Natural killer cell (primary cell): ENCODE measurements around the gene LCE4A. TPM values are rescaled to one million over a fixed set of nuclear protein-coding genes. Genes with fewer than 3 reads are reported as not detected.
"Not testable (repeated sequence)": the region's sequence is repeated elsewhere in the genome, so short reads cannot be mapped to it uniquely, and the experiment has no call there.

ENCODE experiments used
- ATAC-seq, 3 donors: fragments of 150-1000 bp in 2 of 3; fragments of 200-7000 bp in 1 of 3; cut with Tn5 transposase; 1 replicate in 1 of 3; 2 replicates in 2 of 3; pipeline ENCODE4 v1.10.0; 2021; ENCODE audit warnings: mild to moderate bottlenecking in 2 of 3, moderate library complexity in 2 of 3
- DNase-seq, 2 donors: peaks; one replicate each; pipeline versions ENCODE4 v3.0.0 to v3.0.0-alpha.2; 2013 to 2021; ENCODE audit warnings: mixed read lengths in 1 of 2
- H3K27ac ChIP-seq: one replicate; pipeline ENCODE4 v1.5.1; 2013; ENCODE audit warnings: mild to moderate bottlenecking, low read length
- H3K27me3 ChIP-seq: one replicate; pipeline ENCODE4 v1.6.1; 2013; ENCODE audit warnings: low read length; ENCODE audit not compliant: control insufficient read depth, insufficient read depth
- H3K36me3 ChIP-seq: one replicate; pipeline ENCODE4 v1.6.1; 2013; ENCODE audit warnings: low read length; ENCODE audit not compliant: control insufficient read depth, insufficient read depth
- H3K4me1 ChIP-seq: one replicate; pipeline ENCODE4 v1.6.1; 2013; ENCODE audit warnings: low read length; ENCODE audit not compliant: control insufficient read depth, insufficient read depth
- H3K4me3 ChIP-seq: one replicate; pipeline ENCODE4 v1.5.1; 2013; ENCODE audit warnings: low read length
- H3K9me3 ChIP-seq: one replicate; pipeline ENCODE4 v1.6.1; 2013; ENCODE audit warnings: low read length; ENCODE audit not compliant: control insufficient read depth, insufficient read depth
- H3K27ac Mint-ChIP-seq, 2 donors: one replicate each; pipeline ENCODE4 v1.8.0; 2022; ENCODE audit warnings: mild to moderate bottlenecking in 2 of 2, mixed read lengths in 2 of 2, moderate library complexity in 1 of 2
- H3K27me3 Mint-ChIP-seq, 2 donors: one replicate each; pipeline ENCODE4 v1.8.0; 2022; ENCODE audit warnings: low read depth in 2 of 2, mixed read lengths in 2 of 2
- H3K36me3 Mint-ChIP-seq: one replicate; pipeline ENCODE4 v1.8.0; 2022; ENCODE audit warnings: mixed read lengths
- H3K4me1 Mint-ChIP-seq, 2 donors: one replicate each; pipeline ENCODE4 v1.8.0; 2022; ENCODE audit warnings: mixed read lengths in 2 of 2
- H3K4me3 Mint-ChIP-seq: one replicate; pipeline ENCODE4 v1.8.0; 2022; ENCODE audit warnings: mild to moderate bottlenecking, moderate library complexity, mixed read lengths
- H3K9me3 Mint-ChIP-seq, 2 donors: one replicate each; pipeline ENCODE4 v1.8.0; 2022; ENCODE audit warnings: mixed read lengths in 2 of 2
- WGBS: methylation state at CpG from one replicate; pipeline ENCODE4 v1.1.7; 2013; ENCODE audit warnings: missing lambda C conversion rate; ENCODE audit not compliant: insufficient coverage; 5-methylcytosine and 5-hydroxymethylcytosine counted together
- intact Hi-C: fragments of 100-400 bp; cut with micrococcal nuclease; formaldehyde crosslinking; loops from one replicate; pipeline ENCODE4 v1.14.2; 2022
- total RNA-seq, 4 donors: library from RNA; stranded (reverse); fragments of 120-200 nt in 1 of 4; gene quantifications; one replicate each; pipeline versions ENCODE4 v1.2.3 to v1.2.4, GENCODE V29; 2013 to 2022
- TF ChIP-seq, protein P1 (sequence below): fragments of 200-600 bp; IDR thresholded peaks from one replicate; pipeline ENCODE4 v1.8.0; 2022; ENCODE audit warnings: antibody characterized with exemption

LCE4A gene
- total RNA-seq, 3 donors from 2014 or later (not counting 1 experiment from before 2014, with no cell fraction given), result not detected

DNA sequence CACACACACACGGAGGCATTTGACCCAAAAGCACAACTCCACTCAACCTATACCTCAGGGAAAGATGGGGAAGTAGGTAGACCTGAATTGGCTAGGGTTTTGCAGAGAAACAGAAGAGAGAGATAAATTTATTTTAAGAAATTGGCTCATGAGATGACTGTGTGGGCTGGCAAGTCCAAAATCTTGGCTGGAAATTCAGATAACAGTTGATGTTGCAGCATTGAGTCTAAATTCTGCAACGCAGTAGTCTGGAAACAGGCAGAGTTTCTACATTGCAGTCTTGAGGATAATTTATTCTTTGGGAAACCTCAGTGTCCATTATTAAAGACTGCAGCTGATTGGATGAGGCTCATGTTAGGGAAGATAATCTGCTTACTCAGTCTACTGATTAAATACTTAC, 26.3 kb upstream of the LCE4A start:
- ATAC-seq, result no peak
- intact Hi-C loops, result no loop called here

GRCh38 chr1:152683846-152684245, 24.1 kb upstream of the LCE4A start:
- no peaks in the 10 kb centered on the region for H3K36me3 Mint-ChIP-seq
- H3K4me3 ChIP-seq, result no peak overlapping the region
- H3K9me3 Mint-ChIP-seq, result no peaks in the 10 kb centered on the region
- H3K27me3 Mint-ChIP-seq, result peaks cover 9 to 51% of the 10 kb centered on the region in 2 donors
- DNase-seq (no peak), ATAC-seq (no peak)
- intact Hi-C loops, result no loop called here
- H3K9me3 ChIP-seq, result no peaks in the 10 kb centered on the region
- H3K36me3 ChIP-seq, result no peaks in the 10 kb centered on the region
- TF ChIP-seq, protein P1, sequence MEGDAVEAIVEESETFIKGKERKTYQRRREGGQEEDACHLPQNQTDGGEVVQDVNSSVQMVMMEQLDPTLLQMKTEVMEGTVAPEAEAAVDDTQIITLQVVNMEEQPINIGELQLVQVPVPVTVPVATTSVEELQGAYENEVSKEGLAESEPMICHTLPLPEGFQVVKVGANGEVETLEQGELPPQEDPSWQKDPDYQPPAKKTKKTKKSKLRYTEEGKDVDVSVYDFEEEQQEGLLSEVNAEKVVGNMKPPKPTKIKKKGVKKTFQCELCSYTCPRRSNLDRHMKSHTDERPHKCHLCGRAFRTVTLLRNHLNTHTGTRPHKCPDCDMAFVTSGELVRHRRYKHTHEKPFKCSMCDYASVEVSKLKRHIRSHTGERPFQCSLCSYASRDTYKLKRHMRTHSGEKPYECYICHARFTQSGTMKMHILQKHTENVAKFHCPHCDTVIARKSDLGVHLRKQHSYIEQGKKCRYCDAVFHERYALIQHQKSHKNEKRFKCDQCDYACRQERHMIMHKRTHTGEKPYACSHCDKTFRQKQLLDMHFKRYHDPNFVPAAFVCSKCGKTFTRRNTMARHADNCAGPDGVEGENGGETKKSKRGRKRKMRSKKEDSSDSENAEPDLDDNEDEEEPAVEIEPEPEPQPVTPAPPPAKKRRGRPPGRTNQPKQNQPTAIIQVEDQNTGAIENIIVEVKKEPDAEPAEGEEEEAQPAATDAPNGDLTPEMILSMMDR, result no peak
- no peaks in the 10 kb centered on the region for H3K4me1 Mint-ChIP-seq
- H3K4me1 ChIP-seq, result no peaks in the 10 kb centered on the region
- H3K27ac Mint-ChIP-seq, result no peak overlapping the region
- no peak overlapping the region for H3K27ac ChIP-seq
- no peaks in the 10 kb centered on the region for H3K27me3 ChIP-seq
- H3K4me3 Mint-ChIP-seq, result no peak overlapping the region

More for the DNA sequence above, 26.3 kb upstream of the LCE4A start:
- no peak overlapping the region for H3K27ac ChIP-seq
- no peaks in the 10 kb centered on the region for H3K27me3 ChIP-seq
- H3K27me3 Mint-ChIP-seq, result peaks cover 7 to 46% of the 10 kb centered on the region in 2 donors
- H3K36me3 ChIP-seq, result no peaks in the 10 kb centered on the region
- H3K4me1 ChIP-seq, result no peaks in the 10 kb centered on the region
- H3K4me1 Mint-ChIP-seq, result no peaks in the 10 kb centered on the region
- H3K4me3 Mint-ChIP-seq, result no peak overlapping the region
- DNase-seq, result no peak
- WGBS, result 74% methylated on average over 1 of the region's 2 CpGs
- H3K9me3 ChIP-seq, result no peaks in the 10 kb centered on the region
- H3K36me3 Mint-ChIP-seq, result no peaks in the 10 kb centered on the region
- H3K4me3 ChIP-seq, result no peak overlapping the region
- no peaks in the 10 kb centered on the region for H3K9me3 Mint-ChIP-seq
- H3K27ac Mint-ChIP-seq, result no peak overlapping the region
- TF ChIP-seq, protein P1, result no peak

GRCh38 chr1:152685823-152686222, 22.1 kb upstream of the LCE4A start, which contains the start of gene LCE2B:
Gene LCE2B, plus strand, starts transcription at chr1:152686123. Its CDS starts 721 bp downstream, at chr1:152686844.
- H3K4me1 ChIP-seq, H3K4me3 ChIP-seq, H3K4me3 Mint-ChIP-seq, intact Hi-C loops, H3K27me3 ChIP-seq, DNase-seq, ATAC-seq, H3K4me1 Mint-ChIP-seq, H3K36me3 Mint-ChIP-seq, H3K9me3 Mint-ChIP-seq, H3K9me3 ChIP-seq, H3K27ac Mint-ChIP-seq, H3K36me3 ChIP-seq, H3K27ac ChIP-seq: not testable (repeated sequence)
- H3K27me3 Mint-ChIP-seq, result peaks cover 17 to 53% of the 10 kb centered on the region in 2 donors
- 78% methylated on average over 2 of the region's 4 CpGs for WGBS

- intact Hi-C loops, result no loop called here
- Histone ChIP-seq H3K36me3 (no peaks in the 10 kb centered on the region), H3K9me3 (no peaks in the 10 kb centered on the region), H3K27me3 (no peaks in the 10 kb centered on the region), H3K4me3 (no peak within 1 kb of the TSS), H3K27ac (no peak within 1 kb of the TSS), H3K4me1 (no peaks in the 10 kb centered on the region)
- no peaks in the 10 kb centered on the region for H3K9me3 Mint-ChIP-seq
- TF ChIP-seq, protein P1, result no peak
- peaks cover 14 to 27% of the 10 kb centered on the region in 2 donors for H3K27me3 Mint-ChIP-seq
- H3K4me3 Mint-ChIP-seq, result no peak within 1 kb of the TSS
- DNase-seq, result no peak
- H3K27ac Mint-ChIP-seq, result no peak within 1 kb of the TSS
- ATAC-seq, result no peak
- 53% methylated on average over 4 of the region's 4 CpGs for WGBS
- no peaks in the 10 kb centered on the region for H3K36me3 Mint-ChIP-seq
- no peaks in the 10 kb centered on the region for H3K4me1 Mint-ChIP-seq
Measured at GRCh38 chr1:152697701-152698600, 10.0 kb upstream of the LCE4A start, which contains the start of gene LCE2A. Gene LCE2A, plus strand, starts transcription at chr1:152698345. Its CDS starts 557 bp downstream, at chr1:152698902.
